CD4-positive, alpha-beta T cell treated with Interleukin-17A for 4 hours (primary cell): ENCODE results near the gene TBC1D21.
"Not testable (repeated sequence)": the region's sequence is repeated elsewhere in the genome, so short reads cannot be mapped to it uniquely, and the experiment has no call there.

Source experiments
- DNase-seq: peaks from one replicate; pipeline ENCODE4 v3.0.0-alpha.2; 2020; ENCODE audit warnings: mixed read lengths

Gene TBC1D21

GRCh38 chr15:73931441-73931840, 58.1 kb downstream of the TBC1D21 start:
- no peak for DNase-seq

- DNase-seq, result no peak
Measured at GRCh38 chr15:73932381-73933191, 59.2 kb downstream of the TBC1D21 start.

- DNase-seq, result no peak
Measured at GRCh38 chr15:73934281-73934680, 60.9 kb downstream of the TBC1D21 start.

GRCh38 chr15:73935547-73935946, 62.2 kb downstream of the TBC1D21 start:
- DNase-seq, result no peak

GRCh38 chr15:73936181-73936580, 62.8 kb downstream of the TBC1D21 start:
- no peak for DNase-seq

GRCh38 chr15:73936588-73937290, 63.4 kb downstream of the TBC1D21 start:
- DNase-seq, result no peak

- no peak for DNase-seq
Measured at GRCh38 chr15:73937296-73937695, 63.9 kb downstream of the TBC1D21 start.

- DNase-seq, result no peak
Measured at GRCh38 chr15:73937726-73938125, 64.4 kb downstream of the TBC1D21 start.

GRCh38 chr15:73938516-73938915, 65.2 kb downstream of the TBC1D21 start:
- DNase-seq, result not testable (repeated sequence)
